HUES64 (cell line): ENCODE data around the gene CNDP1.
"Not testable (repeated sequence)": the region's sequence is repeated elsewhere in the genome, so short reads cannot be mapped to it uniquely, and the experiment has no call there.

Experiments
- H3K27ac ChIP-seq: 2 replicates; pipeline ENCODE4 v1.7.0; 2013; ENCODE audit warnings: low read depth, low read length, inconsistent platforms
- H3K27me3 ChIP-seq: 2 replicates; pipeline ENCODE4 v1.6.1; 2013; ENCODE audit warnings: mild to moderate bottlenecking, low read length; ENCODE audit not compliant: insufficient read depth
- H3K36me3 ChIP-seq: 2 replicates; pipeline ENCODE4 v1.6.1; 2013; ENCODE audit warnings: mild to moderate bottlenecking, low read length; ENCODE audit not compliant: insufficient read depth
- H3K4me1 ChIP-seq: 2 replicates; pipeline ENCODE4 v1.6.1; 2013; ENCODE audit warnings: mild to moderate bottlenecking, low read length, moderate library complexity; ENCODE audit not compliant: insufficient read depth
- H3K4me3 ChIP-seq: 2 replicates; pipeline ENCODE4 v1.5.1; 2013; ENCODE audit warnings: mild to moderate bottlenecking, low read length, moderate library complexity
- H3K9ac ChIP-seq: 2 replicates; pipeline ENCODE4 v1.6.1; 2013; ENCODE audit warnings: mild to moderate bottlenecking, low read depth, low read length
- H3K9me3 ChIP-seq: 2 replicates; pipeline ENCODE4 v1.6.1; 2013; ENCODE audit warnings: low read depth, low read length; ENCODE audit not compliant: insufficient read depth
- WGBS: fragments of 150-250, 120-280 bp; methylation state at CpG from one replicate; pipeline ENCODE4 v1.1.7; 2013; ENCODE audit warnings: missing lambda C conversion rate; 5-methylcytosine and 5-hydroxymethylcytosine counted together

Gene CNDP1

GRCh38 chr18:74551452-74551851 lies 17.2 kb downstream of the CNDP1 start:
- H3K36me3 ChIP-seq = no peaks in the 10 kb centered on the region
- H3K9me3 ChIP-seq = peaks cover 16% of the 10 kb centered on the region
- 37% methylated on average over 3 of the region's 3 CpGs for WGBS
- no peak overlapping the region for H3K9ac ChIP-seq
- 0 out of 2 replicates have a peak, but pooled peaks cover 2% of the 10 kb centered on the region for H3K27me3 ChIP-seq
- H3K4me1 ChIP-seq = no peaks in the 10 kb centered on the region
- H3K4me3 ChIP-seq = no peak overlapping the region
- no peak overlapping the region for H3K27ac ChIP-seq

GRCh38 chr18:74551936-74552555 lies 17.7 kb downstream of the CNDP1 start:
- Histone ChIP-seq H3K27ac (no peak overlapping the region), H3K9ac (no peak overlapping the region), H3K4me3 (no peak overlapping the region), H3K4me1 (no peaks in the 10 kb centered on the region), H3K9me3 (peaks cover 16% of the 10 kb centered on the region), H3K27me3 (0 out of 2 replicates have a peak, but pooled peaks cover 2% of the 10 kb centered on the region), H3K36me3 (no peaks in the 10 kb centered on the region)
- WGBS = 45% methylated on average over 5 of the region's 5 CpGs

DNA sequence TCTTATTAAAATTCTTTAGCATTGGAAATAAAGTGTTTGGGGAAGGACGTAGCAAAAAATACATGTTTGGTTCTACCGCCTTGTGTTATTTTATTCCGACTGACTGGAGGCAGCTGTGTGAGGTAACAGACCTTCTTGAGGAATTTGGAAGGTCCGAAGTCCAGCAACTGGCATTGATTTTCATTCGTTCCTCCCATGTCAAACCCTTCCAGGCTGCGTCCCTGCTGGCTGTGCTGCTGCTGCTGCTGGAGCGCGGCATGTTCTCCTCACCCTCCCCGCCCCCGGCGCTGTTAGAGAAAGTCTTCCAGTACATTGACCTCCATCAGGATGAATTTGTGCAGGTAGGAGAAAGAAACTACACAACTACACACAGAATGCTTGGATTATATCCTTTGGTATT lies 21.8 kb downstream of the CNDP1 start:
- Histone ChIP-seq H3K4me1 (no peaks in the 10 kb centered on the region), H3K4me3 (no peak overlapping the region), H3K9ac (no peak overlapping the region), H3K9me3 (no peaks in the 10 kb centered on the region), H3K27me3 (0 out of 2 replicates have a peak, but pooled peaks cover 2% of the 10 kb centered on the region), H3K36me3 (no peaks in the 10 kb centered on the region), H3K27ac (no peak overlapping the region)
- WGBS = 94% methylated on average over 11 of the region's 11 CpGs

DNA sequence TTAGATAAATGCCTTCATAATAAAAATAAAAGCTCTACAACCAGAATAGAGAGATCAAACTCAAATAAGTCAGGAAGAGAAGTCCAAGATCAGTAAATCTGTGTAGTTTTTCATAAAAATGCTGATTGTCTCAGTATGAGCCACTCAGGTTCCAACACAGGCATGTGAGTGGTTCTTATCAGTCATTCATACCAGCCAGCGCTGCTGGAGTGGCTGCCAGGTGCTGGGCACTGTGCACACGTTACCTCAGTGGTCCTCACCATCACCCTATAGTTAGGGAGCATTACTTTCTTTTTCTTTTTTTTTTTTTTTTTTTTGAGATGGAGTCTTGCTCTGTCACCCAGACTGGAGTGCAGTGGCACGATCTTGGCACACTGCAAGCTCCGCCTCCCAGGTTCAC lies 23.8 kb downstream of the CNDP1 start:
- H3K4me1 ChIP-seq = no peaks in the 10 kb centered on the region
- WGBS = 92% methylated on average over 4 of the region's 4 CpGs
- H3K36me3 ChIP-seq = no peaks in the 10 kb centered on the region
- H3K27me3 ChIP-seq = 0 out of 2 replicates have a peak, but pooled peaks cover 2% of the 10 kb centered on the region
- no peak overlapping the region for H3K4me3 ChIP-seq
- no peaks in the 10 kb centered on the region for H3K9me3 ChIP-seq
- H3K9ac ChIP-seq = no peak overlapping the region
- H3K27ac ChIP-seq = no peak overlapping the region

DNA sequence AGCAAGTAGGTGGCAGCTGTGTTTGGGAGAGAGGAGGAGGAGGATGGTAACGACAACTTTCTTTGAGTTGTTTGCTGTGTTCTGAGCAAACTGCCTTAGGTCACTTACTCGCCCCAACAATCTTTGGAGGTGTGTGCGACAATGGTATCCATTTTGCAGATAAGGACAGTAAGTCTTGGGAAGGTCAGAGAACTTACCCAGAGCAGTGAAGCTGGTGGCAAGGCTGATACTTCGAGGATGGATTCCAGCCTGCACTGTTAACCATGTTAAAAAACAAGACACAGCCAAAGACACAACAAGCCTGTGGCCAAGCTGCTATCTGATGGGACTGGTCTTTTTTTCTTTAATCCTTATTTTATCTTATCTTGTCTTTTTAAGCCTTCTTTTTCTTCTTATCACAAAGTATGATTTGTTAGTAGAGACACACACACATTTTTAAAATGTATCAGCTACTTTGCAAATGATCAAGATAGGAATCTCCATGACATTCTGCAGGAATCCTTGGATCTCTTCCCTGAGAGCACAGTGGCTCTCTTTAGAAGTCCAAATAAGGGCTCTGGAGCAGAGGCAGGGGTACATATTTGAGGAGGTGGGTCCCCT lies 27.9 kb downstream of the CNDP1 start:
- H3K27me3 ChIP-seq = no peaks in the 10 kb centered on the region
- H3K4me3 ChIP-seq = no peak overlapping the region
- 91% methylated on average over 4 of the region's 4 CpGs for WGBS
- H3K9me3 ChIP-seq = 0 out of 2 replicates have a peak, but pooled peaks cover 6% of the 10 kb centered on the region
- no peak overlapping the region for H3K27ac ChIP-seq
- H3K9ac ChIP-seq = no peak overlapping the region
- no peaks in the 10 kb centered on the region for H3K36me3 ChIP-seq
- H3K4me1 ChIP-seq = no peaks in the 10 kb centered on the region

- WGBS = 88% methylated on average over 4 of the region's 4 CpGs
- Histone ChIP-seq H3K27ac (no peak overlapping the region), H3K27me3 (no peaks in the 10 kb centered on the region), H3K9ac (no peak overlapping the region), H3K9me3 (0 out of 2 replicates have a peak, but pooled peaks cover 6% of the 10 kb centered on the region), H3K4me1 (no peaks in the 10 kb centered on the region), H3K4me3 (no peak overlapping the region), H3K36me3 (no peaks in the 10 kb centered on the region)
Measured at GRCh38 chr18:74562775-74563174, 28.5 kb downstream of the CNDP1 start.

DNA sequence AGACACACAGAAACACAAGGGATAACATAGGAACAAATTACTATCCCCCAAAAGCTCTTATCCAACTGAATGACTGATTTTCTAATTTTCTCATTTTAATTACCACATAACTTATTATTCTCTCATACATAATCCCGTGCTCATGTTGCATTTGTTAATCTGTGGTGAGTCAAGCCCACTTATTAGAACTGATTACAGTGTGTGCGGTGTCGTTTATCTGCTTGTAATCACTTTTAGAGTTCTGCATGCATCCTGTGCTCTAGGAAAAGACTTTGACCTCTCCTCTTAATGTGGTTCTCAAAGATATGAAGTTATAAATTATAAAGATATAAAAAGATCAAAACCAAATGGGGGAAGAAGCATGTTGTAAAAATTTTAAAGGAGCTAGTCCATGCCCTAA lies 29.7 kb downstream of the CNDP1 start:
- no peaks in the 10 kb centered on the region for H3K36me3 ChIP-seq
- no peaks in the 10 kb centered on the region for H3K4me1 ChIP-seq
- no peaks in the 10 kb centered on the region for H3K27me3 ChIP-seq
- 0 out of 2 replicates have a peak, but pooled peaks cover 6% of the 10 kb centered on the region for H3K9me3 ChIP-seq
- 91% methylated on average over 3 of the region's 3 CpGs for WGBS
- no peak overlapping the region for H3K4me3 ChIP-seq
- H3K9ac ChIP-seq = no peak overlapping the region
- no peak overlapping the region for H3K27ac ChIP-seq

DNA sequence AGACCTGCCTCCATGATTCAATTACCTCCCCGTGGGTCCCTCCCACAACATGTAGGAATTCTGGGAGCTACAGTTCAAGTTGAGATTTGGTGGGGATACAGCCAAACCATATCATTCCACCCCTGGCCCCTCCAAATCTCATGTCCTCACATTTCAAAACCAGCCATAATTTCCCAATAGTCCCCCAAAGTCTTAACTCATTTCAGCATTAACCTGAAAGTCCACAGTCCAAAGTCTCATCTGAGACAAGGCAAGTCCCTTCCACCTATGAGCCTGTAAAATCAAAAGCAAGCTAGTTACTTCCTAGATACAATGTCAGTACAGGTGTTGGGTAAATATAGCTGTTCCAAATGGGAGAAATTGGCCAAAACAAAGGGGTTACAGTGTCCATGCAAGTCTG lies 30.9 kb downstream of the CNDP1 start:
- H3K9me3 ChIP-seq, H3K36me3 ChIP-seq, H3K4me3 ChIP-seq, H3K9ac ChIP-seq, H3K27ac ChIP-seq, H3K27me3 ChIP-seq, H3K4me1 ChIP-seq: not testable (repeated sequence)
- no CpG with 5 or more reads among the region's 1 CpG for WGBS

GRCh38 chr18:74565993-74566392 lies 31.7 kb downstream of the CNDP1 start:
- not testable (repeated sequence) for H3K27ac ChIP-seq, H3K9me3 ChIP-seq, H3K4me1 ChIP-seq, H3K27me3 ChIP-seq, H3K36me3 ChIP-seq, H3K4me3 ChIP-seq, H3K9ac ChIP-seq
- 77% methylated on average over 3 of the region's 3 CpGs for WGBS

- H3K36me3 ChIP-seq = no peaks in the 10 kb centered on the region
- 78% methylated on average over 7 of the region's 7 CpGs for WGBS
- H3K27ac ChIP-seq = no peak overlapping the region
- H3K4me3 ChIP-seq = no peak overlapping the region
- H3K9ac ChIP-seq = no peak overlapping the region
- H3K4me1 ChIP-seq = no peaks in the 10 kb centered on the region
- H3K9me3 ChIP-seq = 0 out of 2 replicates have a peak, but pooled peaks cover 6% of the 10 kb centered on the region
- H3K27me3 ChIP-seq = no peaks in the 10 kb centered on the region
Measured at GRCh38 chr18:74567822-74568221, 33.5 kb downstream of the CNDP1 start.

- Histone ChIP-seq H3K36me3 (no peaks in the 10 kb centered on the region), H3K4me1 (no peaks in the 10 kb centered on the region), H3K9ac (no peak overlapping the region), H3K27ac (no peak overlapping the region), H3K27me3 (no peaks in the 10 kb centered on the region), H3K4me3 (no peak overlapping the region), H3K9me3 (0 out of 2 replicates have a peak, but pooled peaks cover 6% of the 10 kb centered on the region)
- 96% methylated on average over 4 of the region's 4 CpGs for WGBS
Measured at GRCh38 chr18:74569401-74569800, 35.1 kb downstream of the CNDP1 start.
